Stimulated activated CD4-positive, alpha-beta T cell treated with anti-CD3 and anti-CD28 coated beads, Interleukin-12 subunit alpha, Interleukin-12 subunit beta, amount 100 ng/mL, for 24 hours (primary cell): ENCODE results near the gene SENP1.

Experiments used
- DNase-seq, 2 experiments: peaks; one replicate each; pipeline ENCODE4 v3.0.0-alpha.2; 2020; ENCODE audit warnings: low read depth in 2 of 2

SENP1 gene

GRCh38 chr12:48036818-48037217, 69.1 kb downstream of the SENP1 start:
- DNase-seq = no peak

DNA sequence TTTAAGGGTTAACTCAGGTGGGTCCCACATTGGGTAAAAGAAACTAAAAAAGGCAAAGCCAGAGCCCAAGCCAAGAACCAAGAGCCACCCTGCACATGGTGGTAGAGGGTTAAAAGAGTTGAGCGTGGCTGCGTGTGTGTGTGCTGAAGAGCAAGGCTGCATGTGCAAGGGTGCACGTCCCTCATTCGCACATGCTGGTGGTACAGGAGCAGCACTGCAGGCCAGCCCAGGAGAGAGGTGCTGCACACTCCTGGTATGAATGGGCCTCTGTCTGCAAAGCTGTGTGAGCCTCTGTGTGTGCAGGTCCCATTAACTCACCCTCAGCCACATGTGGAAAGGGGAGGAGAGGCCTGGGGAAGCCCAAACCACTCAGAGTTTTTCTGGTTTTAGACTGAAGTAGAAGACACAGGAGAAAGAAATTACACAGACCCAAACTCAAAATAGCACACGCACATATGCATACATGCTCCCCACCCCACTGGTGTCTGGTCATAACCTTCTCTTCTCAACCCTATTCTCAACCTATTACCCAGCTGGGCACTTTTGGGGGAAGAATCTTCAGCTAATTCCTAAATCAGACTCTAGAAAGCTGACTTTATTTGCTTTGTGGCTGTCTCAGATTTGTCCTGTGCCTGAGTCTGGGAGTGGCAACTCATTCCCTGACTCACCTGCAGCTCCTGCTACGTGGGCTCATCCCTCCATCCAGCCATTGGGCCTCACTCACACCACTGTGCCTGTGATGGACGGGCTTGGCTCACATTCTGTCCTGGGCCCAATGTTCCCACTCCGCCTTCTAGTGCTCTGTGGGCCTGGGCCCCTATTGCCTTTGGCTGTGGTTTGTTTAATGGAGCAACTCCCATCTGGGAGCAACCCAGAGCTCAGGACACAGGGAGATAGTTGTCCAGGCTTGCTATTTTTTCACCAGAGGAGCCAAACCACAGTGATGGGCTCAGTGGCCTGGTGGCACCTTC, 70.8 kb downstream of the SENP1 start:
- no peak for DNase-seq

DNA sequence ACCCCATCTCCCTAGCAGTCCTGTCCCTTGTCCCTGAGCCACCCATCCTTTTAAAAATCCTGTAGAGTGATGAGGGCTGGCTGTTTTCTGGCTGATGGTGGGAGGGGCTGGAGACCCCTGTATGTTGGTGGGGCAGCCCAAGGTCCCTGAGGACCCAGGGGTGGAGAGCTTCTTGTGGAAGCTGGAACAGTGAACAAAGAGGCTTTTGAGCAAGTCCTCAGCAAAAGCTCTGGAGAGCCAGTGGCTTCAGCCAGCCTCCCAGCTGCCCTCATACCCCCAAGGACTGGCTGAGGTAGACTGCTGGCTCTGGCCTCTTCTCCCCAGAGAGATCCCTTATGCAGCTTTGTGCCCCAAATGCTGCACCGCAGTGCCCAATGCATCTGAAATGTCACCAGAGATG, 72.4 kb downstream of the SENP1 start:
- DNase-seq = no peak

GRCh38 chr12:48032597-48032996, 73.3 kb downstream of the SENP1 start:
- DNase-seq = no peak

GRCh38 chr12:48031135-48031960, 74.5 kb downstream of the SENP1 start:
- DNase-seq = no peak

GRCh38 chr12:48030173-48030650, 75.7 kb downstream of the SENP1 start:
- DNase-seq = no peak

GRCh38 chr12:48029491-48030172, 76.2 kb downstream of the SENP1 start:
- DNase-seq = no peak

- DNase-seq = no peak
Observed at GRCh38 chr12:48028541-48029431, 77.1 kb downstream of the SENP1 start.

GRCh38 chr12:48027183-48028002, 78.5 kb downstream of the SENP1 start:
- DNase-seq = no peak

GRCh38 chr12:48026060-48026827, 79.6 kb downstream of the SENP1 start:
- DNase-seq = no peak

- DNase-seq = no peak
Observed at GRCh38 chr12:48025281-48025680, 80.6 kb downstream of the SENP1 start.

GRCh38 chr12:48024735-48025134, 81.1 kb downstream of the SENP1 start:
- no peak for DNase-seq

GRCh38 chr12:48023386-48023785, 82.5 kb downstream of the SENP1 start:
- DNase-seq = no peak

DNA sequence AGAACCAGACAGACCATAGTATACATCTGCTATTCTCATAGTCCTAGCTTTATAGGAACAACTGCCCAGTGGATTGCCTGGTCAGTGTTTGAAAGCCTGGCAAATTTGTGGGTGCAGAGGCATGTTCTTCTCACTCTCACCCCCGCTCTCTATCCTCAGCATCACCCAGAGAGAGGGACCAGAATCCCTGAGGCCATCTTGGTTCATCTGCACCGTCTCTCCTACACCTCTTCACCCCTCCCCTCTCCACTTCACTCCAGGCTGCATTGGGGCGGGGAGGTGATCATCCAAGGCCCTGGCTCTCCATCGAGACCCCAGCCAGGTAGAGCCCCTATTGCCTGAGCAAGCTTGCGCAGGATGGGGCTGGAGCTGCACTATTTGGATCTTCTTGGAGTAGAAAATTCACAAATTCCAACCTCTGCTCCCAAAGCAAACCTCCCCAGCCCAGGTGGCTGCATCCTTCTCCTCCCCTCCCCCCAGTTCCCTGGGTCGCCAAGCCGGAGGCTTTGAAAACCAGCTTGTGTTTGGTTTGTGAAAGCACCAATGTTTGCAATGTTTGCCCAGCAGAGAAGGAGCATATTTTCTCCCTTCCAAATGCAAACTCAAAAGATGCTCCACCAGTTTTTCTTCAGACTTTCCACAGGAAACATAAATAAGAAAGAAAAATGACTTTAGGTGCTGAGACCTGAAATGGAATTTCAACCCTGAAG, 83.0 kb downstream of the SENP1 start:
- DNase-seq = no peak

DNA sequence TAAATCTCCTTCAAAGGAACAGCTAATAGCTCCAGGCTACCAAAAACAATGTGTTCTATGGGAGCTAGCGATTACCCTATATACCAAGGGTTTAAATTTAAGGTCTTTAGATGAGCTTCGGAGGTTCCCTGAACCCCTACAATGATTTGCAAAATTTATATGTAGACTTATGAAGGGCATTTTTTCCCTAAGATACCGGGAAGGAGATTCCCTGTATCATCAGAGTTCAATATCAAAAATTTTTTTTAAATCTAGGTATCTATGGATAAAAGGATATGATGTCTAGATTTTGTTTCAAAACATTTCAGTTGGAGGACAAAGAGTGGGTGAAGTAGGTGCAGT, 83.7 kb downstream of the SENP1 start:
- no peak for DNase-seq

- no peak for DNase-seq
Observed at GRCh38 chr12:48021485-48022179, 84.2 kb downstream of the SENP1 start.

GRCh38 chr12:48019639-48020265, 86.1 kb downstream of the SENP1 start:
- DNase-seq = no peak

GRCh38 chr12:48018618-48018995, 87.3 kb downstream of the SENP1 start:
- no peak for DNase-seq
